ENCODE measurements around the gene TRPM7. TPM values are rescaled to one million over a fixed set of nuclear protein-coding genes. Genes with fewer than 3 reads are reported as not detected.
"Not testable (repeated sequence)": the region's sequence is repeated elsewhere in the genome, so short reads cannot be mapped to it uniquely, and the experiment has no call there.

The TRPM7 gene
- total RNA-seq, 2 donors from 2014 or later: 28.3 to 34.7 TPM

DNA sequence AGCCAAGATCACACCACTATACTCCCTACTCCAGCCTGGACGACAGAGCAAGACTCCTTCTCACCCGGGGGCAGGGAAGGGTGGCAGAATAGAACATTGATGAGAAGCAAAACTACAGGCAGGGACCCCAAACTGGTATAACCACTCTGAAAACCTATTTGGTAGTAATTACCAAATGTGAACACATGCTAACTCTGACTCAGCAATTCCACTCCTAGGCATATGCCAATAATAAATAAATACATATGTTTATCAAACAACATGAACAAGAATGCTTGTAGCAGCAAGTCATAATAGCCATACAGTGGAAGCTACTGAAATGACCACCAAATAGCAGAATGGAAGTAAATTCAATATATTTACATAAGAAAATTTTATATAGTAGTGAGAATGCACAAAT lies 109.1 kb downstream of the TRPM7 start:
- intact Hi-C loops (cut with DNase I): no loop called here
- Histone ChIP-seq H3K9me3 (no peaks in the 10 kb centered on the region), H3K27ac (no peak overlapping the region), H3K4me1 (no peaks in the 10 kb centered on the region), H3K9ac (ENCODE audit: low read depth in 2 of 2, low read length in 2 of 2) (no peak overlapping the region), H3K27me3 (no peaks in the 10 kb centered on the region), H3K36me3 (peaks cover 4% of the 10 kb centered on the region), H3K4me3 (no peak overlapping the region)
- no peak for DNase-seq
- TF ChIP-seq, protein P1, sequence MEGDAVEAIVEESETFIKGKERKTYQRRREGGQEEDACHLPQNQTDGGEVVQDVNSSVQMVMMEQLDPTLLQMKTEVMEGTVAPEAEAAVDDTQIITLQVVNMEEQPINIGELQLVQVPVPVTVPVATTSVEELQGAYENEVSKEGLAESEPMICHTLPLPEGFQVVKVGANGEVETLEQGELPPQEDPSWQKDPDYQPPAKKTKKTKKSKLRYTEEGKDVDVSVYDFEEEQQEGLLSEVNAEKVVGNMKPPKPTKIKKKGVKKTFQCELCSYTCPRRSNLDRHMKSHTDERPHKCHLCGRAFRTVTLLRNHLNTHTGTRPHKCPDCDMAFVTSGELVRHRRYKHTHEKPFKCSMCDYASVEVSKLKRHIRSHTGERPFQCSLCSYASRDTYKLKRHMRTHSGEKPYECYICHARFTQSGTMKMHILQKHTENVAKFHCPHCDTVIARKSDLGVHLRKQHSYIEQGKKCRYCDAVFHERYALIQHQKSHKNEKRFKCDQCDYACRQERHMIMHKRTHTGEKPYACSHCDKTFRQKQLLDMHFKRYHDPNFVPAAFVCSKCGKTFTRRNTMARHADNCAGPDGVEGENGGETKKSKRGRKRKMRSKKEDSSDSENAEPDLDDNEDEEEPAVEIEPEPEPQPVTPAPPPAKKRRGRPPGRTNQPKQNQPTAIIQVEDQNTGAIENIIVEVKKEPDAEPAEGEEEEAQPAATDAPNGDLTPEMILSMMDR (IDR thresholded peaks at IDR 0.05): no peak

DNA sequence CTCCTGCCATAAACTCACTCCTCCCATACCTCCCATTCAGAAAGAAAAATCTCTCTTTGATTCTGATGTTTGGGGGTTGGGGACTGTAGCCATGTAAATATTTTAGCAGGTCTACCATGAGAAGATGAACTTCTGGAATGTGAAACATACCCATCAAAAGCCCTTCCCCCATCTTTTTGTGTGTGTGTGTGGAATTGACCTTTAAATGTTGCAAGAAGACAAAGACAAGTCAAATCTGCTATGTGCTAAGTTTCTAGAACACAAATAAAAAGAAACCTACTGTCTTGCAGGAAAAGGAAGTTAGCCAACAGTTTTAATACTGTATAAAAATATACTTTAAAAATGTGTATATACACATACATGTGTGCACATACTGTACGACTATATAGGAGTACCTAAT lies 110.4 kb downstream of the TRPM7 start:
- intact Hi-C loops (cut with DNase I): no loop called here
- H3K27ac ChIP-seq: no peak overlapping the region
- H3K27me3 ChIP-seq: no peaks in the 10 kb centered on the region
- H3K36me3 ChIP-seq: peaks cover 4% of the 10 kb centered on the region
- no peaks in the 10 kb centered on the region for H3K4me1 ChIP-seq
- H3K9ac ChIP-seq (ENCODE audit: low read depth in 2 of 2, low read length in 2 of 2): no peak overlapping the region
- DNase-seq: no peak
- no peaks in the 10 kb centered on the region for H3K9me3 ChIP-seq
- TF ChIP-seq, protein P1 (IDR thresholded peaks at IDR 0.05): no peak
- H3K4me3 ChIP-seq: no peak overlapping the region

DNA sequence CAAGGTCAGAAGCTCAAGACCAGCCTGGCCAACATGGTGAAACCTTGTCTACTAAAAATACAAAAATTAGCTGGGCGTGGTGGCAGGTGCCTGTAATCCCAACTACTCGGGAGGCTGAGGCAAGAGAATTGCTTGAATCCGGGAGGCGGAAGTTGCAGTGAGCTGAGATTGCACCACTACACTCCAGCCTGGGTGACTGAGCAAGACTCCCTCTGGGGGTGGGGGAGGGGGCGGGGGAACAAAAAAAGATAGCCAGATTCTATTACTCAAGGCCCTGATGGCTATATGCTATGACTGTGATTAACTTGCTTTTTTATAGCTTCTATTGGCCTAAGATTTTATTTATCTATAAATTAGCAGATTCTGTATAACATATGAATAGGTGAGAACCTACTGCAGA lies 112.8 kb downstream of the TRPM7 start:
- H3K36me3 ChIP-seq; H3K4me1 ChIP-seq; H3K9ac ChIP-seq (ENCODE audit: low read depth in 2 of 2, low read length in 2 of 2); H3K4me3 ChIP-seq; H3K9me3 ChIP-seq; DNase-seq; intact Hi-C loops (cut with DNase I); H3K27ac ChIP-seq; H3K27me3 ChIP-seq: not testable (repeated sequence)

DNA sequence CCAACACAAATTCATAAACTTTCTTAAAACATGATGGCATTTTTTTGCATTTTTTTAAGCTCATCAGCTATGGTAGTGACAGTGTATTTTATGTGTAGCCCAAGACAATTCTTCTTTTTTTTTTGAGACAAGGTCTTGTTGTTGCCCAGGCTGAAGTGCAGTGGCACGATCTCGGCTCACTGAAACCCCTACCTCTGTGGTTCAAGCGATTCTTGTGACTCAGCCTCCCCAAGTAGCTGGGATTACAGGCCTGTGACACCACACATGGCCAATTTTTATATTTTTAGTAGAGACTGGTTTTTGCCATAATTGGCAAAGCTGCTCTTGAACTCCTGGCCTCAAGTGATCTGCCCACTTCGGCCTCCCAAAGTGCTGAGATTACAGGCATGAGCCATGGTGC lies 122.8 kb downstream of the TRPM7 start:
- Histone ChIP-seq H3K4me3 (no peak overlapping the region), H3K4me1 (no peaks in the 10 kb centered on the region), H3K9me3 (no peaks in the 10 kb centered on the region), H3K27ac (no peak overlapping the region), H3K9ac (ENCODE audit: low read depth in 2 of 2, low read length in 2 of 2) (no peak overlapping the region), H3K36me3 (peaks cover 6% of the 10 kb centered on the region), H3K27me3 (no peaks in the 10 kb centered on the region)
- DNase-seq: no peak
- TF ChIP-seq, protein P1 (IDR thresholded peaks at IDR 0.05): no peak
- intact Hi-C loops (cut with DNase I): no loop called here

DNA sequence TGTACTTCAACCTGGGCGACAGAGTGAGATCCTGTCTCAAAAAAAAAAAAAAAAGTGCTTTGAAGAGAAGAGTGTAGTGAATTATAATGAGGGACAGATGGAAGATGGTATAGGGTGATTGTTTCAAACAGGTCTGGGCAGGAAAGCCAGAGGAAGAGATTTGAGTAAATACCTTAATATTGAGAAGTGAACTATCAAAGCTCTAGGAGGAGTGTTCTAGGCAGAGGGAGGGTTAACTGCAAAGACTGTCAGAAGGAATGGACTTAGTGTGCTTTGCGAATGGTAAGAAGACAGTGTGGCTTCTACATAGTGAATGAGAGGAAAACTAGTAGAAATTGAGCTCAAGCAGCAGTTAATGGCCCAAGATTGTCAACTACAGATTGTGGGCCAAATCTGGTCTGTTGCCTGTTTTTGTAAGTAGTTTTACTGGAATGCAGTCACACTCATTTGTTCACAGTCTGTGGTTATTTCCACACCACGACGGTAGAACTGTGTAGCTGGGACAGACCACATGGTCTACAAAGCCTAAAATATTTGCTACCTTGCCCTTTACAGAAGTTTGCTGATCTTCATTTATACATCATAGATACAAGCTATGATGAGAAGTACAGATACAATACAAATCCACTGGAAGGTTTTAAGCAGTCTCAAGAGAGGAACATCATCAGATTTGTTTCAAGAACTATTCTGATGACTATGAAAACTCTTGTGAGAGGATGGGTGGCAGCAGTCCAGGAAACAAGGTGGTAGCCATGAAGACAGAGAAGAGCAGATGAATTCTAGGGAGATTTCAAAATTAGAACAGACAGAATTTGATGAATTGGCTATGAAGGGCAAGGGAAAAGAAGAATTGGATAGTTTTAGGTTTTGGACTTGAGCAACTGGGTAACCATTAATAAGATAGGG lies 123.6 kb downstream of the TRPM7 start:
- intact Hi-C loops (cut with DNase I): no loop called here
- no peak for DNase-seq
- no peak overlapping the region for H3K27ac ChIP-seq
- H3K36me3 ChIP-seq: peaks cover 4% of the 10 kb centered on the region
- no peaks in the 10 kb centered on the region for H3K27me3 ChIP-seq
- H3K9me3 ChIP-seq: no peaks in the 10 kb centered on the region
- no peaks in the 10 kb centered on the region for H3K4me1 ChIP-seq
- TF ChIP-seq, protein P1 (IDR thresholded peaks at IDR 0.05): no peak
- no peak overlapping the region for H3K4me3 ChIP-seq
- no peak overlapping the region for H3K9ac ChIP-seq (ENCODE audit: low read depth in 2 of 2, low read length in 2 of 2)

DNA sequence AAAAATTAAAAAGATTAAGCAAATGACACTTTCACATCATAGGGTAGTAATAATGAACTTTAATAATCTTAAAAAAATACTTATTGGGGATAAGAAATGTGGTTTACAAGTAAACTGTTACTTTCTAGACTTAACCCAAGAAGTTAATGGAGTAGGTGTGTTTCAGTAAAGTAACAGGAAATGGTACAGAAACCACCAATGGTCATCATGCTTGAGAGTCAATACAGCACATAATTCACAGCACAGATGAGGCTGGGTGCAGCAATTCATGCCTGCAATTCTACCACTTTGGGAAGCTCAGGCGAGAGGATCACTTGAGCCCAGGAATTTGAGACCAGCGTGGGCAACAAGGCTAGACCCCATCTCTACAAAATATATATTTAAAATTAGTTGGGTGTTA lies 128.6 kb downstream of the TRPM7 start:
- TF ChIP-seq, protein P1 (IDR thresholded peaks at IDR 0.05): no peak
- H3K36me3 ChIP-seq: no peaks in the 10 kb centered on the region
- H3K27ac ChIP-seq: no peak overlapping the region

More for the DNA sequence above, 128.6 kb downstream of the TRPM7 start:
- no peaks in the 10 kb centered on the region for H3K9me3 ChIP-seq
- H3K27me3 ChIP-seq: no peaks in the 10 kb centered on the region
- H3K9ac ChIP-seq (ENCODE audit: low read depth in 2 of 2, low read length in 2 of 2): no peak overlapping the region
- intact Hi-C loops (cut with DNase I): no loop called here
- H3K4me3 ChIP-seq: no peak overlapping the region
- no peaks in the 10 kb centered on the region for H3K4me1 ChIP-seq
- no peak for DNase-seq
